ENCODE measurements around the gene CKAP2L. TPM values are rescaled to one million over a fixed set of nuclear protein-coding genes. Genes with fewer than 3 reads are reported as not detected.

CKAP2L gene
- total and polyA plus RNA-seq, 2 donors (not counting 3 experiments of a cell fraction or from before 2014, with no cell fraction given), result 3.4 to 30.7 TPM

DNA sequence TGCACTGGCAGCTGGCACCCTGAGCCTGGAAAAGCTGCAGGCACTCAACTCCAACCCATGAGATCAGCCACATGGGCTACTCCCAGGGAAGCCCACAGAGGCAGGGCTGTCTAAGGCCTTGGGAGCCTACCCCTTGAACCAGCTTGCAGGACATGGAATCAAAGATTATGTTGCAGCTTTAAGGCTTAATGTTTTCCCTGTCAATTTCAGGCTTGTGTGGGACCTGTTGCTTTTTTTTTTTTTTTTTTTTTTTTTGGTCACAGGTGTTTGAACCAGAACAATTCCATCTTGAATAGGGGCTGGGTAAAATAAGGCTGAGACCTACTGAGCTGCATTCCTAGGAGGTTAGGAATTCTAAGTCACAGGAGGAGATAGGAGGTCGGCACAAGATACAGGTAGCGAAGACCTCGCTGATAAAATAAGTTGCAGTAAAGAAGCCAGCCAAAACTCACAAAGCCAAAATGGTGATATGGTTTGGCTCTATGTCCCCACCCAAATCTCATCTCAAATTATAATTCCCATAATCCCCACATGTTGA is 27.4 kb upstream of the CKAP2L start:
- no peaks in the 10 kb centered on the region for H3K9me1 ChIP-seq (replicated peaks; ENCODE audit: control insufficient read depth, extremely low read depth, insufficient read depth, low read length)
- no peak overlapping the region for H2AFZ ChIP-seq (ENCODE audit: low read depth, low read length)
- H3K4me2 ChIP-seq (ENCODE audit: insufficient read depth, low read length), result no peak overlapping the region
- dilution Hi-C loops (cut with MboI; ENCODE audit: extremely low pct_ligation_motif_present, low sequenced_read_pairs) (no loop called here), intact Hi-C loops (cut with micrococcal nuclease) (no loop called here)
- DNase-seq (ENCODE audit: low read depth, low spot score) (no peak), FAIRE-seq (no peak)
- no peaks in the 10 kb centered on the region for H3K27me3 ChIP-seq (ENCODE audit: control insufficient read depth in 2 of 2, insufficient read depth in 2 of 2, low read length in 2 of 2)
- H3K4me1 ChIP-seq (ENCODE audit: control insufficient read depth, extremely low read depth, insufficient read depth, low read length), result peaks cover 31% of the 10 kb centered on the region
- POLR2A ChIA-PET, result no interaction called here
- H3K27ac ChIP-seq (ENCODE audit: insufficient read depth, low read depth, low read length), result no peak overlapping the region
- no peaks in the 10 kb centered on the region for H3K36me3 ChIP-seq (ENCODE audit: control insufficient read depth in 2 of 2, extremely low read depth in 1 of 2, insufficient read depth in 2 of 2, low read length in 2 of 2)
- BruUV-seq (replicated peaks), result no TSS peak
- H3K4me3 ChIP-seq (replicated peaks in 1 of 3; ENCODE audit: insufficient read depth in 1 of 3, low read depth in 1 of 3, low read length in 3 of 3), result no peak overlapping the region
- CTCF ChIA-PET, result interaction anchor here (0.7 kb wide), 1 partner anchor 11 kb away, joined by 3 read pairs; no protein-coding TSS in a partner anchor
- H3K79me2 ChIP-seq (ENCODE audit: control insufficient read depth, insufficient read depth, low read length), result no peaks in the 10 kb centered on the region
- TF ChIP-seq MYC (IDR thresholded peaks at IDR 0.05; ENCODE audit: low read depth, low read length) (no peak), EZH2 (IDR thresholded peaks at IDR 0.05; ENCODE audit: borderline replicate concordance, low read depth, low read length, severe bottlenecking) (no peak), MAX (IDR thresholded peaks at IDR 0.05; ENCODE audit: insufficient read depth, insufficient read length) (no peak), JUN (IDR thresholded peaks at IDR 0.05; ENCODE audit: borderline replicate concordance, insufficient read depth, insufficient read length, low read depth) (no peak), POLR2A (IDR thresholded peaks at IDR 0.05; ENCODE audit: low read depth, low read length) (no peak), FOS (IDR thresholded peaks at IDR 0.05; ENCODE audit: borderline replicate concordance, insufficient read depth, low read length) (no peak), GATA2 (IDR thresholded peaks at IDR 0.05; ENCODE audit: insufficient read depth, insufficient read length, low read depth, low read length) (no peak), POLR2AphosphoS5 (IDR thresholded peaks at IDR 0.05; ENCODE audit: insufficient read depth, low read depth, low read length) (no peak)
- TF ChIP-seq, protein P1, sequence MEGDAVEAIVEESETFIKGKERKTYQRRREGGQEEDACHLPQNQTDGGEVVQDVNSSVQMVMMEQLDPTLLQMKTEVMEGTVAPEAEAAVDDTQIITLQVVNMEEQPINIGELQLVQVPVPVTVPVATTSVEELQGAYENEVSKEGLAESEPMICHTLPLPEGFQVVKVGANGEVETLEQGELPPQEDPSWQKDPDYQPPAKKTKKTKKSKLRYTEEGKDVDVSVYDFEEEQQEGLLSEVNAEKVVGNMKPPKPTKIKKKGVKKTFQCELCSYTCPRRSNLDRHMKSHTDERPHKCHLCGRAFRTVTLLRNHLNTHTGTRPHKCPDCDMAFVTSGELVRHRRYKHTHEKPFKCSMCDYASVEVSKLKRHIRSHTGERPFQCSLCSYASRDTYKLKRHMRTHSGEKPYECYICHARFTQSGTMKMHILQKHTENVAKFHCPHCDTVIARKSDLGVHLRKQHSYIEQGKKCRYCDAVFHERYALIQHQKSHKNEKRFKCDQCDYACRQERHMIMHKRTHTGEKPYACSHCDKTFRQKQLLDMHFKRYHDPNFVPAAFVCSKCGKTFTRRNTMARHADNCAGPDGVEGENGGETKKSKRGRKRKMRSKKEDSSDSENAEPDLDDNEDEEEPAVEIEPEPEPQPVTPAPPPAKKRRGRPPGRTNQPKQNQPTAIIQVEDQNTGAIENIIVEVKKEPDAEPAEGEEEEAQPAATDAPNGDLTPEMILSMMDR (IDR thresholded peaks at IDR 0.05; ENCODE audit: extremely low read depth in 1 of 2, insufficient read depth in 1 of 2, low read depth in 1 of 2, low read length in 2 of 2), result no peak
- H4K20me1 ChIP-seq (replicated peaks; ENCODE audit: control insufficient read depth, extremely low read depth, insufficient read depth, low read length), result no peaks in the 10 kb centered on the region
- H3K9ac ChIP-seq (replicated peaks; ENCODE audit: extremely low read depth, insufficient read depth, low read length), result no peak overlapping the region
- H3K9me3 ChIP-seq (replicated peaks; ENCODE audit: control insufficient read depth, insufficient read depth, low read length), result no peaks in the 10 kb centered on the region

Data from endothelial cell of umbilical vein (primary cell).